Keratinocyte (primary cell): ENCODE measurements around the gene EHMT1.

Experiments used
- EZH2 ChIP-seq: IDR thresholded peaks from one replicate; pipeline ENCODE4 v1.6.1; 2012; ENCODE audit warnings: inconsistent platforms, mild to moderate bottlenecking, low read length, moderate library complexity
- TF ChIP-seq, protein P1 (sequence below), 3 experiments: IDR thresholded peaks in 1 of 3; conservative IDR thresholded peaks in 1 of 3; optimal IDR thresholded peaks in 1 of 3; 2 replicates in 2 of 3; 3 replicates in 1 of 3; pipeline versions ENCODE3 to v1.5.1; 2011; ENCODE audit warnings: low read length in 3 of 3, mild to moderate bottlenecking in 3 of 3, moderate library complexity in 2 of 3, control low read depth in 1 of 3, inconsistent platforms in 1 of 3; ENCODE audit not compliant: insufficient read depth in 2 of 3; ENCODE audit errors: extremely low read depth in 1 of 3

DNA sequence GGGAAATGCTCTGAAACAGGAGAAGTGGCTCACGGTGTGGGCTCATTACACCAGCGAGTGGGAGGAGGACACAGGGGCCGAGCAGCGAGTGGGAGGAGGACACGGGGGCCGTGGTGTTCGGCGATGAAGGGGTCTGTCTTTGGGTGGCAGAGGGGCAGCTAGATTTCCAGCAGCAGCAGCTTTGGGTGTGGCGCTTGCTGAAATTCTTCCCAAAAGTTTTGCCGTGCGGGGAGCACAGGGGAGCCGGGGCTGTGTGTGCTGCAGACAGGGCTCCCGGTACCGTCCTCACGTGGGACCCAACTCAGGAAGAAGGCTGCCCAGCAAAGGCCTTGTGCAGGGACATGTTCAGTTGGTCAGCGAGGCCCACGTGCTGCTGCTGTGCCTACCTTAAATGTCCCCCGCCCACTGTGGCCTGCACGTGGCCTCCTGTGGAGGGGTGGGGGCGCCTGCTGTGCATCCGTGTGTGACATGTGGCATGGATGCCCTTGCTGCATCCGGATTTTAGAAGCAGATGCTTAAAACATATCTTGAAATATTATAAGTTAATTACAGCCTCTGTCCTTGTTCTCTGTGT is 134.5 kb downstream of the EHMT1 start:
- no peak for TF ChIP-seq EZH2
- TF ChIP-seq, protein P1, sequence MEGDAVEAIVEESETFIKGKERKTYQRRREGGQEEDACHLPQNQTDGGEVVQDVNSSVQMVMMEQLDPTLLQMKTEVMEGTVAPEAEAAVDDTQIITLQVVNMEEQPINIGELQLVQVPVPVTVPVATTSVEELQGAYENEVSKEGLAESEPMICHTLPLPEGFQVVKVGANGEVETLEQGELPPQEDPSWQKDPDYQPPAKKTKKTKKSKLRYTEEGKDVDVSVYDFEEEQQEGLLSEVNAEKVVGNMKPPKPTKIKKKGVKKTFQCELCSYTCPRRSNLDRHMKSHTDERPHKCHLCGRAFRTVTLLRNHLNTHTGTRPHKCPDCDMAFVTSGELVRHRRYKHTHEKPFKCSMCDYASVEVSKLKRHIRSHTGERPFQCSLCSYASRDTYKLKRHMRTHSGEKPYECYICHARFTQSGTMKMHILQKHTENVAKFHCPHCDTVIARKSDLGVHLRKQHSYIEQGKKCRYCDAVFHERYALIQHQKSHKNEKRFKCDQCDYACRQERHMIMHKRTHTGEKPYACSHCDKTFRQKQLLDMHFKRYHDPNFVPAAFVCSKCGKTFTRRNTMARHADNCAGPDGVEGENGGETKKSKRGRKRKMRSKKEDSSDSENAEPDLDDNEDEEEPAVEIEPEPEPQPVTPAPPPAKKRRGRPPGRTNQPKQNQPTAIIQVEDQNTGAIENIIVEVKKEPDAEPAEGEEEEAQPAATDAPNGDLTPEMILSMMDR (optimal IDR thresholded peaks at IDR 0.05 in 1 of 3, IDR thresholded peaks at IDR 0.05 in 1 of 3, conservative IDR thresholded peaks at IDR 0.05 in 1 of 3; ENCODE audit: extremely low read depth in 1 of 3, insufficient read depth in 2 of 3, low read length in 3 of 3), result no peak
